HG03159 (cell line): Measurements from ENCODE around the gene GATA2.

ENCODE experiments used
- ATAC-seq: cut with Tn5 transposase; IDR thresholded peaks from one replicate; pipeline ENCODE4 v1.9.1; 2021; ENCODE audit warnings: mild to moderate bottlenecking, moderate library complexity; ENCODE audit not compliant: unreplicated experiment

The GATA2 gene

DNA sequence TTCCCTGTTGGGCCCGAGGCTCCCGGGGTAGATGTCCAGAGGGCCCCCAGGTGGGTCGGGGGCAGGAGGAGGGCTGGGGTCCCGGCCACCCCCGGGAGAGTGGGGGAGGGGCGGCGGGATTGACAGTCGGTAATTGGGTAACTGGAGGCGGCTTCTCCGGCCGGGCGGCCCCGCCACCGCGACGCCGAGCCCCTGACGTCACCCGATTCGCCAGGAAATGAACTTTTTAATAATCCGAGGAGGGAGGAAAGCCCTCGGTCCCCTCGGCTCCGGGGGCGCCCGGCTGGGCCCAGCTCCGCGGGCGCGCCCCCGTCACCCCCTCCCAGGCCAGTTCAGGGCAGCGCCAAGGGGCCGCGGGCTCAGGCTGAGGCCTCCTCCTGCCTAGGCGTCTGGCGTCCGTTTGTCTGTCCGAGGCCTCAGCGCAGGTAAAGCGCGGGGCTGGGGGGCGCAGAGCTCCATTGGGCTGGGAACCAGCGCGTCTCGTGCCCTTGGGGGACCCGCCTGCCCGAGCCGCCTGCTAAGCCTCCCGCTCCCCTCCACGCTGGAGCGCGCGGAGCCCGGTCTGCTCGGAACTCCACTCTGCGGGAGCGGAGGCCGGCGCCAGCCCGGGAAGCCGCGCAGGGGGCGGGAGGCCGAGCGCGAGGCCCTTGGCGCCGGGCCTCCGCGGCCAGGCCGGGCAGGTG lies 3.9 kb downstream of the GATA2 start:
- ATAC-seq: no peak

DNA sequence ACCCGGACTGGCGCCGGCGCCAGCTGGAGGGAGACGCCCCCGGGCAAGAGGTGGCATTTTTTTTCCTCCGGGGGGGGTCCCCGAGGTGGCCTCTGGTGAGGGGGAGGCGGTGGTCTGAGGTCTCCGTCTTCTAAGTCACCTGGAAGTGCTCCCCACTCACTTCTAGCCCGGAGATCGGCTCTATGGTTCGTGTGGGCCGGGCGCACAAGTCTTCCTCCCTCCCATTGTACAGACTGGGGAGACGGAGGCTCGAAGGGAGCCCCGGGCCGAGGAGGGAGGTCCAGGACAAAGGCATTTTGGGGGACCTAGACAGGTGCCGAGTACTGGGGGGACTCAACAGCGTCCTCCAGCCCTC lies 4.4 kb downstream of the GATA2 start:
- no peak for ATAC-seq

DNA sequence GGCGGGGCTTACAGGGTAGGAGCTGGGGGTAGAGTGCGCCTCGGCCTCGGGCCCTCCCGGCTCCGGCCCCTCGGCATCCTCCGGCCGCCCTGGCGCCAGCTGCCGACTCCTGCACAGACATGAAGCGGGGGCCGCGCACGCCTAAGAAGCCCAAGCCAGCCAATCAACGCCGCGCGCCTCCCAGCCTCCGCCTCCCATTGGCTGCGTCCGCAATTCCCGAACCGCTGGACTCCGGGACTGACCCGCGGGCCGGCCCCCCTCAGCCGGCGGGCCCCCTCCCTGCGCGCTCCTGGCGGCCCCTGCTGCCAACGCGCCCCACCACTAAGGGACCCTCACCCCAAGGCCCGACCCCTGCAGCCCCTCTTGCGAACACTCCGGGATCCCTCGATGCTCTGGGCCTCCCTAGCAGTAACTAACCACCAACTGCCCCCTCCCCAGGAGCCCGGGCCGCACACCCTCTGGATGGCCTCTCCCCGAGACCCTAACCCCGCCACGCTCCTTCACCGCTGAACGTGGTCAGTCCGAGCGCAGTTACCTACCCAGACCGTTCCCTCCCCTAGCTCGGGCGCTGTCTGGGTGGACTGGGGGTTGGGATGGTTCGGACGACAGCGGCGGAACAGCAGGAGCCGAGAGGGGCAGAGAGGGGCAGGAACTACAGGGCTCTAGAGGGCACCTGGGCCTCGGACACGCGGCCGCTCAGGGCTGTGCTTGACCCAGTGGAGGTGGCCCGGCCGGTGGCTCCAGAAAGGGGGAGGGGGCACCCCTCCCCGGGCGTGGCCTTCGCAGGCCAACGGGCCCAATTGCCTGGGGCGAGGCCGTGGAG lies 5.0 kb downstream of the GATA2 start:
- no peak for ATAC-seq

DNA sequence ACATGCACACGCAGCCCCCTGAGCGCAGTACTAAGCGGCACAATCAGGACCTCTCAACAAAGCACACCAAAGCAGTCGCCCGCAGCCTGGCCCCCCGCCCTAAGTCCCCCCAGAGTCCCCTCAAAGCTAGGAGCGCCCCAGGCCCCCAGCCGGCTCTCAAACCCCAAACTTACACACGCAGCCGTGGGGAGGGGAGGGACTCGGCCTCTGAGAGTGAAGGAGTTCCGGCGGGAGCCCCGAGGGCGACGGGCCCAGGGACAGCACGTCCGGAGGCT lies 5.5 kb downstream of the GATA2 start:
- ATAC-seq: no peak

DNA sequence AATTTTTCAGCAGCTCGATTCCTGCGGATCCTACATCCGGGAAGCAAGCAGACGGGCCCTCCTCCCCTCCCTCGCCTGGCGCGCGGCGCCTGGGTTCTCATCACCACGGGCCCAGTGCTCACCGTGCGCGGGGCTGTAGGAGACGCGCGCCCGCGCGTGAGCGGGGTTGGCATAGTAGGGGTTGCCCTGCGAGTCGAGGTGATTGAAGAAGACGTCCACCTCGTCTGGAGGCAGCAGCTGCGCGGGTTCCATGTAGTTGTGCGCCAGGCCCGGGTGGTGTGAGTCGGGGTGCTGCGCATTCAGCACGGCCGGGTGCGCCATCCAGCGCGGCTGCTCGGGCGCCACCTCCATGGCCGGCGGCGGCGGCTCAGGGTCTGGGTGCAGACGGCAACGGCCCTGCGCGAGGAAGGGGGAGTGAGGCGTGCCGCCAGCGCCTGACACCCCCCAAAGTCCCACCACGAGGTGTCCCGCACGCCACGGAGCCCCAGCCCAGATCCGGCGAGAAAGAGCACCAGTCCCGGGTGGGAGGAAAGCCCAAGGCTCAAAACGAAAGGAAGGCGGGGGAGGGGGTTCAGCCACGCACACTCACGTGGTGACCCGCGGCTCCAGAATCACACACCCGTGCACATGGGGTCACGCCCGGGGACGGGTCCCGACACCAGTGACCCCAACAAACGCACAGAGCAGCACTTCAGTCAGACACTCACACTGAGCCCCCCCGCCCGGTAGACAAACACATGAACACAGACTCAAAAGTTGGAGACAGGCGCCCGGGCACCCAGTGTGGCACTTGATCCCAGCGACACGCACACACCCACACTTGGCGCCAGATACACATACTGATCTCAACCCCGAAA lies 6.1 kb downstream of the GATA2 start:
- no peak for ATAC-seq

DNA sequence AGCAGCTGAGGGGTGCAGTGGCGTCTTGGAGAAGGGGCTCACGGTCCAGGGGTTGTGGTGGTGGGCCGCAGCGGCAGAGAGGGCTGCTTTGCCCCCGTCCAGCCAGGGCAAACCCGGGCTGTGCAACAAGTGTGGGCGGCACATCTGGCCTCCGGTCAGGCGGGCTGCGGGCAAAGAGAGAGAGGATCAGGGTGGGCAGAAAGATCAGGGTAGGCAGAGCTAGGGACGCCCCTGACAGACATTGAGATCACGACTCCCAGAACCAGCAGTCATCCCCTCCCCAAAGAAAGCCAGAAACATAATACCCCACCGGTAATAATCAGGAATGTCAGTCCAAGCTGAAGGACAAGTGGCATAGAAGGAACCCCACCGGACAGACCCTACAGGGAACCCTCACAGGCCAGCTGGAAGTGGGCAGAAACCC lies 6.8 kb downstream of the GATA2 start:
- no peak for ATAC-seq

DNA sequence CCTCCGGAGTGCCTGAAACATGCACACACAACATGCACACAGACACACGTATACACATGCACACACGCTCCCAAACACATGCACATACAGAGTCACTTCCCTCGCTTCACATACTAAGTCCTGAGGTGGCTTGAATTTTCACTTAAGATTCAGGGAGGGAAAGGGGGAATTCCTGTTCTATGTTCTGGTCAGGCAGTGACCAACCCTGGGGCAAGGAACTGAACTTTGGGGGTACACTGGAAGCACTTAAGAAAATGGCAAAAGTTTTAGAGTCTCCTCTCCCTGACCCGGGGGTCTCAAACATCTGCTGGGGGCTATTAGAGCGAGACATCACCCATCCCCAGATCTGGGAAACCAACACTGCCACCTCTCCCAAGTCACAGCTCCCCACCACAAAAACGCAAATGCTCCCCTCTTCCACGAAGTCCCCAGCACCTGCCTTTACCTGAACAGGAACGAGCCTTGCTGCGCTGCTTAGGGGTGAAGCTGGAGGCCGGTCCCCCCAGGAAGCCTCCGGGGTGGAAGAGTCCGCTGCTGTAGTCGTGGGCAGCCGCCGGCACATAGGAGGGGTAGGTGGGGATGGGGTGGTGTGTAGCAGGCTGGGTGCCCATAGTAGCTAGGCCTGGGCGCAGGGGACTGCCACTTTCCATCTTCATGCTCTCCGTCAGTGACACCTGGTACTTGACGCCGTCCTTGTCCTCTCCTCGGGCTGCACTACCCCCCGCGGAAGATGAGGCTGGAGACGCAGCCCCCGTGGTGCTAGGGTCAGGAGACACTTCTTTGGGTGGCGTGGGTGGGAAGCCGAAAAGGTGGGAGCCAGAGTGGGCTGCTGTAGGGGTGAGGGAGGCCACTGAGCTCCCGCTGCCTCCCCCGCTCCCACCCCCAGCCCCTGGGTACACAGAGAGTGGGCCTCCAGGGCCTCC lies 7.5 kb downstream of the GATA2 start:
- no peak for ATAC-seq

DNA sequence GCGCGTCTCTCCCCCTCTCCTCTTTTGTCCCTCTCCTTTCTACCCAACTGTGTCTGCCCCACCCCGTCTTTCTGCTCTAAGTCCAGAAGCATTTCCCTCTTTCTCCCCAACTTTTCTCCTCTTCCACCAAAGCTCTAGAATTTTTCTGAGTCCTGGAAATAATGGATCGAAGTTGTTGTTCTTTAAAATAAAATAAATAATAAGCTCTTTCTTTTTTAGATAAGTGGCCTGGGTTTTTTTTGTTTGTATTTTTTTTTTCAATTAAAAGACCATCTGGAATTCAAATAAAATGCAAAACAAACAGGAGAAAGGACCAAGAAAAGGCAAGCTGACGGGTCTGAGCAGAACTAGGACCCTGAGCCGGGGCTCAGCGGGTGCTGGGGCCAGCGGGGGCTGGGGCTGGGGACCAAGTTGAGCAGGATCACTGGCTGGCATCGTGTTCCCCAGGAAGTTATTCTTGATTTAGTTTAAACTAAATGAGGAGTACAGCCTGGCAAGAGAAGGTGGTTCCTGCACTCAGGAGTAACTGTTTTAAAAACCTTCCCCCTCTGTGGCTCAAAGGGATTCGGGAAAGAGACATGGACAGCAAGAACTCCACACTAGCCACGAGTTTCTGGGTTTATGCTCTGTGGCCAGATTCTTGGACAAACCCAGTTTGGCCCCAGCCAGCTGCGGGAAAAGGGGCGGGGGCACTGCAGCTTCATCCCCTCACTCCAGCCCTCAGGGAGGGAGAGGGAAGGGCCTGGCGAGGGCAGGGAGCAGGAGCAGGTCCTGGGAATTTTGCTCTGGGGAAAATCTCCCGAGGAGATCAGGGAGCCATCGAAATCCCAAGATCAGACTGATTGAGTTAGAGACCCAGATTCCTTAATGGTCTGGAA lies 8.4 kb downstream of the GATA2 start:
- ATAC-seq: no peak

DNA sequence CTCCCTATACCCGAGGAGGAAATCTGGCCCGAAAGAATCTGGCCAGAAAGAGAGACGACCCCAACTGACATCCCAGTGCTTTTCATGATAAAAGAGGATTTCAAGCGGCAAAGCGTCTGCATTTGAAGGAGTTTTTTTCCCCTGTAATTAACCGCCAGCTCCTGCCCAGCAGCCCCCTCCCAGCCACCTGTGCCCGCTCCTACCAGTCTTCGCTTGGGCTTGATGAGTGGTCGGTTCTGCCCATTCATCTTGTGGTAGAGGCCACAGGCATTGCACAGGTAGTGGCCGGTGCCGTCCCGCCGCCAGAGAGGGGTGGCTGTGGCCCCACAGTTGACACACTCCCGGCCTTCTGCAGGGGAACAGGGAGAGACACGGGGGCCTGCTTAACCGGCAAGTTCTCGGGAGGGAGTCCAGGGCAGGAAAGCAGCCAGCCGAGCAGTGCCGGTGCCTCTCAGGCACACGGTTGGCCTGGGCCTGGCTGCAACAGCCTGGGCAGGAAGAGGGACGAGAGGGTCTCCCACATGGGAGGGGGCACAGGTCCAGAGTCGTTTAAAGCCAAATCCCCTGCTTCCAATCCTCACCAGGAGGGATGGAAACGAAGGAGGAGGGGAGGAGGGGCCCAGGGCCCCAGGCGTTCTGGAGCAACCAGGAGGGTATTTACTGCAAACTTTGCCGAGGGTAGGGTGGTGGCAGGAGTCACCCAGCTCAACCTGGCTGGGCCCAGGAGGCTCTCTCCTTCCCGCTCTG lies 9.2 kb downstream of the GATA2 start:
- ATAC-seq: no peak

DNA sequence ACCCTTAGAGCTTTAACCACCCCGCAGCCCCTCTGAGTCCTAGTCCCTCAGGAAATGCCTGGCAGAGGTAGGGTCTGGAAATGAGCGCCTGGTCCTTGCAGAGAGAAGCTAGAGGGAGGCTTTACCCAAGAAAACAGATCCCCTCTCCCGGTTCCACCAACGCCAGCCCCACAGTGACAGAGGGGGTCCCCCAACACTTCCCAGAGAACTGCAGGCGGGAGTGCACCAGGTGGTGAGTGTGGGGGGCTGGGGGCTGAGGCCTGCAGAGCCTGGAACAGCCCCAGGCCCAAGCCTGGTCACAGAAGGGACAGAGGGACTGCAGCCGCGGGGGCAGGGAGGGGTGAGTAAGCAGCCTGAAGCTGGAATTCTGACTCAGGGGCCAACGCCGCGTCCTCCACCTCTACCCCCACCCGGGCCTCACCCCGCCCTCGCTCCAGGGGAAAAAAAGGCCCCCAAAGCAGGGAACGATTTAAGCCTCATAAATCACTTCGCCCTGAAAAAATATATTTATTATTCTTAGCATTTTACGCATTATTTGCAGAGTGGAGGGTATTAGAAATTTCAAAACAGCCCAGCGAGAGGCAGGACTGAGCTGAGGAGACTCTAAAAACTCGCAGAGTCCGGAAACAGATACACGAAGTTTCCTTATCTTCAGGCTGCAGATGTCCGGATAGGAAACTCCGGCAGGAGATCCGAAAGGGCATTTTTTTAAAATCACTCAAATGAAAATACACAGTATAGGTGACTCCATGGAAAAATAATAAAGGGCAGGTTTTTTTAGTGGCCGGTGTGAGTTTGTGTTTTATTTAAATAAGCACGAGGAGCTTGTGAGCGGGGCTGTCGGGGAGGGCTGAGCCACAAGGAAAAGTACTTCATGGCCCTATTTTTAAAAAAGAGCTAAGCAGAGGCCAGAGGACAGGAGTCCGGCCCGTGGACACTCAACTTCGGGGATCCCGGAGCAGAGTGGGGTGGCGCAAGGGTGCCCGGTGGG lies 10.0 kb downstream of the GATA2 start:
- ATAC-seq: no peak

DNA sequence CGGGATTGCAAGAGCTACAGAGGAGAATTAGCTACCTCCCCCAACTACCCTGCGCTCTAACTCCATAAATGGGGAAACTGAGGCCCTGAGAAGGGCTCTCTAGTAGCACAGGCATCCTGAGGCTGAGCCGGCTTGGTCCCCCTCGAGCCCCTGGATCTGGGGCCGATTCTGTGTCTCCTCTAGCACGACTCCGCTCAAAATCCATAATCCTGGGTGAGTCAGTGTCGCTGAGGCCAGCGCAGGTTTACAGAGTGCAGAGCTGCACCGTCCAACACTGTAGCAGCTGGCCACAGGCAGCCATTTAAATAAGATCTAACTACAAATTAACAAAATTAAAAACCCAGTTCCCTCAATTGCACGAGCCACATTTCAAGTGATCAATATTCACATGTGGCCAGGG lies 10.8 kb downstream of the GATA2 start:
- ATAC-seq: no peak

DNA sequence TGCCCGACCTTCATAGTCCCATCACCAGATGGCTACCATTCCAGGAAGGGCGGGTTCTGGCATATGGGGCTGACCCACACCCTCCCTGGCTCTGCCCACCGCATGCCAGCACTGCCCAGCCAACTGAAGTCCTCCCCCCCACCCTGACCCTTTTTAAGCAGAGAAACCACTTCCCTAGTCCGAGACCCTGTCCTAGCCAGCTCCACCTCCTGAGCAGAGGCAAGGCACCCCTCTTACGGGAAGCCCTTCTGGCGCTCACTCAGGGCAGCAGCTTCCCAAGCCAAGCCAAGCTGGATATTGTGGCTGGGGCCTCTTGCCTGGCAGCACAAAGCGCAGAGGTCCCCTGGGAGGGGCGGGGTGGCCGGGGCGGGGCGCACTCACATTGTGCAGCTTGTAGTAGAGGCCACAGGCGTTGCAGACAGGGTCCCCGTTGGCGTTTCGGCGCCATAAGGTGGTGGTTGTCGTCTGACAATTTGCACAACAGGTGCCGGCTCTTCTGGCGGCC lies 11.5 kb downstream of the GATA2 start:
- ATAC-seq: no peak

DNA sequence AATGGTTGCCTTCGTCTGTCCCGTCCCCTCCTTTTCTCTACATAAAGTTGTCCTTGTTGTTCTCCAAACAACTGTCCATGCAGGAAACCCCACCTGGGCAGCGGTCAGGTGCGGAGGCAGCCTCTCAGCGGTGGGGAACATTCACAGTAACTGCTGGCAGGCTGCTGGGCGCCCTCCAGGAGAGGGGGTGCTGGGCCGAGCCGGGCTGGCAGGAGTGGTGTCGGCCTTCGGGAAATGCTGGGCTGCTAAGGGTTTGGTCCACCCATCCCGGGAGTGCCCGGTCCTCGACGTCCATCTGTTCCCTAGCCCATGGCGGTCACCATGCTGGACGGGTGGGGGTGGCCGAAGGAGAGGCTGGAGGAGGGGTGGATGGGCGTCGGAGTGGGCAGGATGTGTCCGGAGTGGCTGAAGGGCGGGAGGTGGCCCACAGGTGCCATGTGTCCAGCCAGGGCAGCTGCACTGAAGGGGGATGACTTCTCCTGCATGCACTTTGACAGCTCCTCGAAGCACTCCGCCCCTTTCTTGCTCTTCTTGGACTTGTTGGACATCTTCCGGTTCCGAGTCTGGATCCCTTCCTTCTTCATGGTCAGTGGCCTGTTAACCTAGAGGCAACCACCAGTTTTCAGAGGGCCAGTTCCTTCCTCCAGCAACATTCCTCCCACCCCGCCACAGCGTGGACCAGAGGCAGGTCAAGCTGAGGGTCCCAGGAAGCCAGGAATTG lies 12.1 kb downstream of the GATA2 start:
- no peak for ATAC-seq

DNA sequence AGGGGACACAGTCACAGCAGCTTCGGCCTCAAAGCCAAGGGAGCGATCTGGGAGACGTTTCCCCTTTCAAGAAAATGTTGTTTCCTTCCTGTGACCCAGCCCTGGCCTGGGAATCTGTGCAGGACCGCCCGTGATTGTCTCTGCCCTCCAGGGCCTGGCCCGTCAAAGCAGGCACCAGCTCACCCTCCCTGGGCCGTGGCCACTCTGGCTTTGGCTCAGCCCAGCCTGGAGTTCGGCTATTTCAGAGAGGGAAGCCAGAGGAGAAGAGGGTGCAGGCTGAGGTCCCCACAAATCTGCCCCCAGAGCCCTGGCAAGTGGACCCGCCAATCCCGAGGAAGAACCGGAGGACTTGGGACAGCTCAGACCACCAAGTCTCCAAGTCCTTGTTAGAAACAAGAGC lies 12.7 kb downstream of the GATA2 start:
- no peak for ATAC-seq

DNA sequence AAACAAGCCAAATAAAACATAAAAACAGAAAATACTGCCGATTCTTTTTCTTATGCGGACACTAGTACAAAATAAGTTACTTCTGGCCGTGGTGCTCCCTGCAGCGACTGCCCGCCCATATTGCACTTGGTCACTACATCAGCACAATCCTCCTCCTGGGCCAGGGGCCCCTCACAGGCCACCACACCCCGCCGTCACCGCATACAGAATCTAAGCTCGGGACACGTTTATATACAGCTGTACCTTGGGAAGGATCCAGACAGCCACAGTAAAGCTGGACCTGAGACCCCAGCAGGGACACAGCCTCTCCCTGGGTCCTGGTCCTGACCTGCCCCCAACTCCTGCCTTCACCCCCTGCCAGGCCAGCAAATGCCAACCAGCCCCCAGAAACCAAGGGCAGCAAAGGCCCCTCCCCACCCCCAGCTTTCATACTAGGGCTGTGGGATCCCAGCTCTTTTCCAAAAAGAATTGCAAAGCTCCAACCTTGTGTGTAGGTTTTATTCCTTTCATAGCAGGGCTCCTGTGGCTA lies 13.4 kb downstream of the GATA2 start:
- no peak for ATAC-seq

DNA sequence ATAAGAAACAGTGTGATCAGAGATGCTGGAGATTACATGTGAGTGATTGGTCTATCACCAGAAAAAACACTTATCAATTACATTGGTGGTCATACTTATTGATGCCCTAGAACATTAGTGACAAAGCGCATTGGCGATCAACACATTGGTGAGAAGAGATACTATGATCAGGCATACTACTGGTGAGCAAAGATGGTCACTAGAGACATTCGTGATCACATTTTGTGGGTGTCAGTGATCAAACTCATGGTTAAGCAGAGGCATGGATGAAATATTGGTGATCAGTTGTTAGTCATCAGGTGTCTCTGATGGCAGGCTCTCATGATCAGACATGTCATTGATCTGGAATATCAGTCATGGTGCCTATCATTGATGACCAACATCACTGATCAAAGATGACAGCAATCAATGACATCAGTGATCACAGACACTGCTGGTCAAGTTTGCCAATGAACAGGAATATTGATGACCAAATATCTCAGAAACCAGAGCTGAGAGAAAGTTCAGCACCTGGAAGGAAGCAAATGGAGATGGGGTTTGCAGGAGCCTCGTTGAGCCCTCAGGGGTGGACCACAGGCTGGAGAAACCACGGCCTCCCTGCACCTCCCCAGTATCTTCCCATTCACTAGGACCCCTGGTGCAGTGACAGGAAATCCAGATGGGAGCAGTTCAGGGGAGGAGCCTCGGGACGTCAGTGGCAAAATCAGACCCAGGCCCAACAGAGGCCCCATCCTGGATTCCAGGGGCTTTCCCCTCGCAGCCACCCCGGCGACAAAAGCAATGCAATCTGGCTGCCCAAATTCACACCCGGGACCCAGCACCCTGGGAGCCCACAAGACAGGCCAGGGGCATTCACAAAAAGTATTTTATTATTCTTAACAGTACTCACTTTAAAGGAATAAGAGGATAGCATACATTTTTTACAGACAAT lies 14.2 kb downstream of the GATA2 start:
- ATAC-seq: no peak
